ENCODE data around the gene DARS1. TPM values are rescaled to one million over a fixed set of nuclear protein-coding genes. Genes with fewer than 3 reads are reported as not detected.

The DARS1 gene
- total RNA-seq, 4 donors from 2014 or later: 27.1 to 127 (median 62.1) TPM

DNA sequence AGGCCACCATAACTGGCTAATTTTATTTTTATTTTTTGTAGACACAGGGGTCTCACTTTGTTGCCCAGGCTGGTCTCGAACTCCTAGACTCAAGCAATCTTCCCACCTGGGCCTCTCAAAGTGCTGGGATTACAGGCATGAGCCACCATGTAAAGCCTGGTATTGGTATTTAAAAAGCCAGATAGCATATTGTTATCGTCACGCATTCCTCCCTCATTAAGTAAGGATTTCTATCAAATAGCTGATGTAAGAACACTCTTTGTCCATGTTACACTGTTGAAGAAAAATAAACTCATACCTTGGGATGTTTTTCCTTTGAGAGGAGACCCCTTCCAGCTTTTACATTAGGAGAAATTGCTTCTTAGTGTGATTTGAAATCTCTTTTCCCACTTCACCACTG lies 39.2 kb upstream of the DARS1 start:
- Histone ChIP-seq H3K4me1 (no peaks in the 10 kb centered on the region), H3K9me3 (no peaks in the 10 kb centered on the region), H3K27me3 (no peaks in the 10 kb centered on the region), H3K36me3 (no peaks in the 10 kb centered on the region), H3K4me3 (no peak overlapping the region), H3K27ac (peak overlapping the region in 1 of 2 donors; percentile 59)
- intact Hi-C loops (cut with DNase I; ENCODE audit: low total_unique reads): no loop called here
- no peak for DNase-seq
- no peak for TF ChIP-seq POLR2A (IDR thresholded peaks at IDR 0.05)
- TF ChIP-seq, protein P1, sequence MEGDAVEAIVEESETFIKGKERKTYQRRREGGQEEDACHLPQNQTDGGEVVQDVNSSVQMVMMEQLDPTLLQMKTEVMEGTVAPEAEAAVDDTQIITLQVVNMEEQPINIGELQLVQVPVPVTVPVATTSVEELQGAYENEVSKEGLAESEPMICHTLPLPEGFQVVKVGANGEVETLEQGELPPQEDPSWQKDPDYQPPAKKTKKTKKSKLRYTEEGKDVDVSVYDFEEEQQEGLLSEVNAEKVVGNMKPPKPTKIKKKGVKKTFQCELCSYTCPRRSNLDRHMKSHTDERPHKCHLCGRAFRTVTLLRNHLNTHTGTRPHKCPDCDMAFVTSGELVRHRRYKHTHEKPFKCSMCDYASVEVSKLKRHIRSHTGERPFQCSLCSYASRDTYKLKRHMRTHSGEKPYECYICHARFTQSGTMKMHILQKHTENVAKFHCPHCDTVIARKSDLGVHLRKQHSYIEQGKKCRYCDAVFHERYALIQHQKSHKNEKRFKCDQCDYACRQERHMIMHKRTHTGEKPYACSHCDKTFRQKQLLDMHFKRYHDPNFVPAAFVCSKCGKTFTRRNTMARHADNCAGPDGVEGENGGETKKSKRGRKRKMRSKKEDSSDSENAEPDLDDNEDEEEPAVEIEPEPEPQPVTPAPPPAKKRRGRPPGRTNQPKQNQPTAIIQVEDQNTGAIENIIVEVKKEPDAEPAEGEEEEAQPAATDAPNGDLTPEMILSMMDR (IDR thresholded peaks at IDR 0.05): no peak

DNA sequence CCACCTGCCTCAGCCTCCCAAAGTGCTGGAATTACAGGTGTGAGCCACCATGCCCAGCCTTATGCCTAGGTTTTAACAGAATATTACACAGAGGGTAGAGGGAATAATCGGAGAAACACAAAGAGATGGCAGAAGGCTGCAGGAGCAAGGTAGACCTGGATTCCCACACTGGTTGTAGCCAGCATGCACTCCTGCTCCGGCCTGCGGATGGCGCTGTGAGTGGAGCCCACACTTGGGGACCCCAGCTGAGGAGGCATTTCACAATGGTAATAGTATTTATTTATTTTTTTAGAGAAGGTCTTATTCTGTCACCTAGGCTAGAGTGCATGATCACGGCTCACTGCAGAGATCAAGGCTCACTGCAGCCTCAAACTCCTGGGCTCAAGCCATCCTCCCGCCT lies 38.8 kb upstream of the DARS1 start:
- Histone ChIP-seq H3K4me1 (no peaks in the 10 kb centered on the region), H3K9me3 (no peaks in the 10 kb centered on the region), H3K27ac (no peak overlapping the region), H3K36me3 (no peaks in the 10 kb centered on the region), H3K4me3 (no peak overlapping the region), H3K27me3 (no peaks in the 10 kb centered on the region)
- no peak for DNase-seq
- TF ChIP-seq, protein P1 (IDR thresholded peaks at IDR 0.05): no peak
- no peak for TF ChIP-seq POLR2A (IDR thresholded peaks at IDR 0.05)
- intact Hi-C loops (cut with DNase I; ENCODE audit: low total_unique reads): no loop called here

DNA sequence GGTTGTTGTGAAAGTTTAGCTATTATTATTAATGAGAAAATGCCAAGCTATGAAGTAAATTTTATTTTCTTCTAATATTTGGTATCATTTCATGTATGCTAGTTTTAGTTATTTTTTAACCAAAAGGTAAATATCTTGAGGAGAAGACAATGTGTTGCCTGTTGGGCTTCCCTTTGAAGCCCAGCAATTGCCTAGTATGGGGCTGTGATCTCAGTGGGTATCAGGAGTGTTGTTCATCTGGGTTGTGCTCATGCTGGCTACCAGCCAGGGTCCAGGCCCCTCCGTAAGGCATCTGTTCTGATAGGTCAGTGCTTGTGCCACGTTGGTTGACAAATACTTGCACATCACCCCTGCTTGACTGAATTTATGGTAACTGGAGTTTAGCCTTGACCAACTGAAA lies 38.0 kb upstream of the DARS1 start:
- no peak for TF ChIP-seq POLR2A (IDR thresholded peaks at IDR 0.05)
- TF ChIP-seq, protein P1 (IDR thresholded peaks at IDR 0.05): no peak
- intact Hi-C loops (cut with DNase I; ENCODE audit: low total_unique reads): no loop called here

DNA sequence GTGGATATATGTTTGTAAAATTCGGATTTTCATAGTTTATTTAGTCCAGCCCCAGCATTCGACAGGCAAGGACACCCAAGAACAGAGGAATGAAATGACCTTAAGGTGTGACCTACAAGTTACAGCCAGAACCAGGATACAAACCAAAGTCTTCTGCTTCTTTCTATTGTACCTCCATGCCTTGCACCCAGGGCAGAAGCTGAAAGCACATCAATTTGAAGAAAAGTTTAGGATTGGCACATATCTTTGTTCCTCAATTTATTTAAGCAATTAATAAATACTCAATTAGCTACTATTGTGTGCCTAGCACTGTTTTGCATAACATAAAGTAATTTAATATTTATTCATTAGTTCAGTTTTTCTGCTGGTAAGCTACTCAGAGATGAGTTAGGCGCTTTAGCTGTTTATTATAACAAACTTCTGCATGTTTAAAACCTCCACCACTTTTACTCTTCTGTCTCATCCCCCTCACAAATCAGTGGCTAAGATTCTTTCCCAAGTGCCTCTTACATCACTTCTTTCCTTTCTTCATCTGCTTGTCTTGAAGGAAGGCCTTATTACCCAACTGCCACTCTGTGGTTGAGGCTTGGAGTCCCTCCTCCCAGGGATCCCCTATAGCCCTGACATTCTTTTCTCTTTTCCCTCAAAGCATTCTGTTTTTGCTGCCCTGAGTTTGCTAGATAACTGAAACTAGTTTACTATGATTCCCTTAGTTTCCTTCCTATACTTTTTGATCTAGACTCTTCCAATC lies 37.1 kb upstream of the DARS1 start:
- Histone ChIP-seq H3K27me3 (no peaks in the 10 kb centered on the region), H3K4me3 (no peak overlapping the region), H3K36me3 (no peaks in the 10 kb centered on the region), H3K9me3 (no peaks in the 10 kb centered on the region), H3K4me1 (no peaks in the 10 kb centered on the region), H3K27ac (no peak overlapping the region)
- intact Hi-C loops (cut with DNase I; ENCODE audit: low total_unique reads): no loop called here
- TF ChIP-seq, protein P1 (IDR thresholded peaks at IDR 0.05): no peak
- TF ChIP-seq POLR2A (IDR thresholded peaks at IDR 0.05): no peak
- DNase-seq: no peak

More for the DNA sequence above, 38.0 kb upstream of the DARS1 start:
- H3K9me3 ChIP-seq: no peaks in the 10 kb centered on the region
- DNase-seq: no peak
- no peaks in the 10 kb centered on the region for H3K27me3 ChIP-seq
- H3K36me3 ChIP-seq: no peaks in the 10 kb centered on the region
- H3K4me3 ChIP-seq: no peak overlapping the region
- H3K27ac ChIP-seq: no peak overlapping the region
- no peaks in the 10 kb centered on the region for H3K4me1 ChIP-seq

DNA sequence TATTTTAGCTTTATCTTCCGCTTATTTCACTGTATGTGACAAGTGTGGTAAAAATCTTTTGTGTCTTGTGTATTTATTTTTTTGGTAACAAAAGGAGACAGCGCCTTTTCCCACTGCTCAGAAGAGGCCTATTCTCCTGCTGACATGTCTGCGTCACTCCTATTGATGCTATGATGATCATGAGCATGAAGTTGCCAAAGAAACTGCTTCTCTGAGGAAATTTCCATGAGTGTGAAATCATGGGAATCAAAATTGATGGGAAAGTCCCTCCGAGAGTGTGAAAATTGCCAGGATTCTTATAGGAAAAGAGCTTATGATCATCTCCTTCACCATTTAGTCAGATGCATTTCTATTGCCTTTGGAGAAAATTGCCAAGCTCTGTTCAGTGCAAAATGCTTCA lies 36.5 kb upstream of the DARS1 start:
- DNase-seq: no peak
- H3K36me3 ChIP-seq: no peaks in the 10 kb centered on the region
- H3K27me3 ChIP-seq: no peaks in the 10 kb centered on the region
- intact Hi-C loops (cut with DNase I; ENCODE audit: low total_unique reads): no loop called here
- TF ChIP-seq, protein P1 (IDR thresholded peaks at IDR 0.05): no peak
- no peak for TF ChIP-seq POLR2A (IDR thresholded peaks at IDR 0.05)
- no peak overlapping the region for H3K27ac ChIP-seq
- no peaks in the 10 kb centered on the region for H3K9me3 ChIP-seq
- no peak overlapping the region for H3K4me3 ChIP-seq
- no peaks in the 10 kb centered on the region for H3K4me1 ChIP-seq
